GM12878 (cell line): Measurements from ENCODE around the gene ACTL6A. TPM values are rescaled to one million over a fixed set of nuclear protein-coding genes. Genes with fewer than 3 reads are reported as not detected.

Experiments
- ATAC-seq: fragments of 200-7000 bp; cut with Tn5 transposase; 3 replicates; pipeline ENCODE4 v1.9.1; 2020; ENCODE audit warnings: mild to moderate bottlenecking, moderate library complexity
- BruUV-seq: library from RNA; stranded (reverse); fragments of 400-500 nt; replicated peaks from 2 replicates; lab custom pipeline; 2021; lab: Mats Ljungman, UMichigan
- CTCF ChIA-PET: fragments of 300-600 bp; sonication (Branson Sonifier 250); formaldehyde crosslinking; extraction: SDS; loops from one replicate; lab custom pipeline; 2021; ENCODE audit warnings: inconsistent platforms; lab: Yijun Ruan, JAX
- POLR2A ChIA-PET: fragments of 350-600 bp; formaldehyde crosslinking; extraction: SDS; loops from one replicate; lab custom pipeline; 2021; ENCODE audit warnings: inconsistent platforms; lab: Charles Lee
- RAD21 ChIA-PET: fragments of 300-600 bp; sonication (Branson Sonifier 250); formaldehyde crosslinking; loops from one replicate; lab custom pipeline; 2023; ENCODE audit warnings: antibody characterized with exemption; ENCODE audit not compliant: unreplicated experiment; lab: Charles Lee
- SMC1A ChIA-PET: fragments of 300-600 bp; sonication (Branson Sonifier 250); formaldehyde crosslinking; loops from one replicate; lab custom pipeline; 2023; ENCODE audit not compliant: unreplicated experiment, uncharacterized antibody; lab: Charles Lee
- DNase-seq: peaks from one replicate; pipeline ENCODE4 v3.0.0-alpha.2; 2011; ENCODE audit warnings: low read depth, low spot score
- FAIRE-seq: peaks from 3 replicates; lab custom pipeline; 2011; peaks lifted over from hg19 to GRCh38; lab: Jason Lieb, UNC
- H2AFZ ChIP-seq: 2 replicates; pipeline ENCODE4 v1.6.0; 2011; ENCODE audit warnings: low read depth, low read length, control low read depth; ENCODE audit not compliant: control insufficient read depth
- H3K27ac ChIP-seq: 2 replicates; pipeline ENCODE4 v1.5.1; 2011; ENCODE audit warnings: control low read depth; ENCODE audit not compliant: control insufficient read depth, insufficient read depth
- H3K27me3 ChIP-seq, 2 experiments: replicated peaks in 1 of 2; 2 replicates each; pipeline versions ENCODE4 v1.6.0 to v1.6.1; 2011; ENCODE audit warnings: low read length in 1 of 2; ENCODE audit not compliant: control insufficient read depth in 2 of 2, insufficient read depth in 2 of 2
- H3K36me3 ChIP-seq, 2 experiments: 2 replicates each; pipeline ENCODE4 v1.5.1; 2011; ENCODE audit warnings: low read length in 1 of 2; ENCODE audit not compliant: control insufficient read depth in 2 of 2, insufficient read depth in 2 of 2
- H3K4me1 ChIP-seq: 2 replicates; pipeline ENCODE4 v1.6.1; 2011; ENCODE audit warnings: mild to moderate bottlenecking, low read length, moderate library complexity, mixed read lengths; ENCODE audit not compliant: control insufficient read depth, insufficient read depth
- H3K4me2 ChIP-seq: 2 replicates; pipeline ENCODE4 v1.6.0; 2011; ENCODE audit warnings: control low read depth; ENCODE audit not compliant: control insufficient read depth, insufficient read depth
- H3K4me3 ChIP-seq: fragments of 200-600 bp; sonication (generic); 2 replicates; pipeline ENCODE4 v1.5.1; 2016
- H3K79me2 ChIP-seq: 2 replicates; pipeline ENCODE4 v1.6.0; 2011; ENCODE audit warnings: low read length; ENCODE audit not compliant: control insufficient read depth, insufficient read depth
- H3K9ac ChIP-seq: 2 replicates; pipeline ENCODE4 v1.8.0; 2011; ENCODE audit warnings: low read length, control low read depth, mixed read lengths; ENCODE audit not compliant: control insufficient read depth, insufficient read depth
- H3K9me3 ChIP-seq: replicated peaks from 3 replicates; pipeline ENCODE4 v1.5.1; 2011; ENCODE audit warnings: mild to moderate bottlenecking, low read length; ENCODE audit not compliant: control insufficient read depth, insufficient read depth
- H4K20me1 ChIP-seq: 2 replicates; pipeline ENCODE4 v1.6.0; 2011; ENCODE audit not compliant: control insufficient read depth, insufficient read depth
- ASH2L ChIP-seq: fragments of 300-600, 200-600 bp; sonication (generic); IDR thresholded peaks from 2 replicates; pipeline ENCODE4 v1.6.1; 2017; ENCODE audit warnings: low read depth, mild to moderate bottlenecking, borderline replicate concordance
- BHLHE40 ChIP-seq, 2 experiments: fragments of 450-650 bp in 1 of 2; IDR thresholded peaks; 2 replicates each; pipeline ENCODE4 v1.6.1; 2011 to 2017; ENCODE audit warnings: low read depth in 2 of 2, borderline replicate concordance in 1 of 2, improper control_type of control experiment in 1 of 2, low read length in 1 of 2, mild to moderate bottlenecking in 1 of 2
- CBFB ChIP-seq: IDR thresholded peaks from 2 replicates; pipeline ENCODE4 v1.6.1; 2016; ENCODE audit warnings: antibody characterized with exemption, low read depth
- KLF5 ChIP-seq: fragments of 450-650 bp; IDR thresholded peaks from 2 replicates; pipeline ENCODE4 v1.6.1; 2014; ENCODE audit warnings: mild to moderate bottlenecking; ENCODE audit not compliant: partially characterized antibody
- NBN ChIP-seq: fragments of 450-650 bp; IDR thresholded peaks from 2 replicates; pipeline ENCODE4 v1.6.1; 2016
- RELA ChIP-seq: fragments of 450-650 bp; IDR thresholded peaks from 2 replicates; pipeline ENCODE4 v1.8.0; 2014; ENCODE audit warnings: borderline replicate concordance; ENCODE audit not compliant: partially characterized antibody
- TCF12 ChIP-seq: IDR thresholded peaks from 2 replicates; pipeline ENCODE4 v1.6.1; 2011; ENCODE audit warnings: low read depth, mild to moderate bottlenecking, low read length
- YY1 ChIP-seq: IDR thresholded peaks from 2 replicates; pipeline ENCODE4 v1.6.1; 2011; ENCODE audit warnings: low read depth, mild to moderate bottlenecking, low read length
- ZNF622 ChIP-seq: fragments of 450-650 bp; IDR thresholded peaks from 2 replicates; pipeline ENCODE4 v1.6.1; 2017; ENCODE audit warnings: mild to moderate bottlenecking, inconsistent platforms
- in situ Hi-C: fragments of 300-500 bp; cut with MboI; formaldehyde crosslinking; loops from 9 replicates; pipeline ENCODE4 v1.14.3; 2018; ENCODE audit warnings: mixed read lengths
- intact Hi-C: fragments of 100-400 bp; cut with micrococcal nuclease; formaldehyde crosslinking; loops from one replicate; pipeline ENCODE4 v1.14.2; 2022; ENCODE audit not compliant: unreplicated experiment
- polyA plus RNA-seq, 11 experiments: library from polyadenylated mRNA; depleted of rRNA in 4 of 11; unstranded in 6 of 11; stranded (reverse) in 5 of 11; fragments of >200 nt; fragmentation: Nextera tagmentation in 4 of 11; fragmentation: Illumina TruSeq in 1 of 11; extraction: Ambion mirVana in 4 of 11; extraction: Trizol in 1 of 11; gene quantifications; 1 replicate in 1 of 11; 2 replicates in 10 of 11; pipeline versions ENCODE4 v1.2.1 to v1.2.3, GENCODE V29; 2011 to 2016; ENCODE audit warnings: inconsistent platforms in 2 of 11, missing spikeins in 2 of 11, low read depth in 1 of 11
- total RNA-seq, 4 experiments: library from RNA; depleted of rRNA in 3 of 4; stranded (reverse); fragments of >200 nt in 3 of 4; fragmentation: Illumina TruSeq in 1 of 4; extraction: Trizol in 1 of 4; gene quantifications; 2 replicates each; pipeline versions ENCODE4 v1.2.1 to v1.2.3, GENCODE V29; 2013 to 2021
- TF ChIP-seq, protein P1 (sequence below): fragments of 450-650 bp; formaldehyde crosslinking; IDR thresholded peaks from 2 replicates; pipeline ENCODE4 v1.4.0; 2020; ENCODE audit warnings: mild to moderate bottlenecking, moderate library complexity
- TF ChIP-seq, protein P2 (sequence below): IDR thresholded peaks from 2 replicates; pipeline ENCODE4 v1.6.1; 2011; ENCODE audit warnings: borderline replicate concordance, low read depth, mild to moderate bottlenecking, moderate library complexity, mixed read lengths, low read length; ENCODE audit not compliant: insufficient read depth; ENCODE audit errors: extremely low read length

The ACTL6A gene
- total and polyA plus RNA-seq, 10 of the 15 experiments (the other 5 are each of a cell fraction or from before 2014, with no cell fraction given) = 70.2 to 197 (median 105) TPM

DNA sequence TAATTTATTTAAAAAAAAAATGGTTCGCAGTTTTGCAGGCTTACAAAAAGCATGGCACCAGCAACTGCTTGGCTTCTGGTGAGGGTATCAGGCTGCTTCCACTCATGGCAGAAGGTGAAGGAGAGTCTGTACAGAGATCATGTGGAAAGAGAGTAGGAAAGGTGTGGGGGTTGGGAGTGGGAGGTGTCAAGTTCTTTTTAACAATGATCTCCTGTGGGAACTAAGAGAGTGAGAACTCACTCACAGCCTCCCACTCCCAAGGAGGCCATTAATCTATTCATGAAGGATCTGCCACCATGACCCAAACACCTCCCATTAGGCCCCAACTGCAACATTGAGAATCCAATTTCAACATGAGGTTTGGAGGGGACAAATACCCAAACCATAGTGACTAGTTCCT is 21.1 kb upstream of the ACTL6A start (continued):
- TF ChIP-seq, protein P1, sequence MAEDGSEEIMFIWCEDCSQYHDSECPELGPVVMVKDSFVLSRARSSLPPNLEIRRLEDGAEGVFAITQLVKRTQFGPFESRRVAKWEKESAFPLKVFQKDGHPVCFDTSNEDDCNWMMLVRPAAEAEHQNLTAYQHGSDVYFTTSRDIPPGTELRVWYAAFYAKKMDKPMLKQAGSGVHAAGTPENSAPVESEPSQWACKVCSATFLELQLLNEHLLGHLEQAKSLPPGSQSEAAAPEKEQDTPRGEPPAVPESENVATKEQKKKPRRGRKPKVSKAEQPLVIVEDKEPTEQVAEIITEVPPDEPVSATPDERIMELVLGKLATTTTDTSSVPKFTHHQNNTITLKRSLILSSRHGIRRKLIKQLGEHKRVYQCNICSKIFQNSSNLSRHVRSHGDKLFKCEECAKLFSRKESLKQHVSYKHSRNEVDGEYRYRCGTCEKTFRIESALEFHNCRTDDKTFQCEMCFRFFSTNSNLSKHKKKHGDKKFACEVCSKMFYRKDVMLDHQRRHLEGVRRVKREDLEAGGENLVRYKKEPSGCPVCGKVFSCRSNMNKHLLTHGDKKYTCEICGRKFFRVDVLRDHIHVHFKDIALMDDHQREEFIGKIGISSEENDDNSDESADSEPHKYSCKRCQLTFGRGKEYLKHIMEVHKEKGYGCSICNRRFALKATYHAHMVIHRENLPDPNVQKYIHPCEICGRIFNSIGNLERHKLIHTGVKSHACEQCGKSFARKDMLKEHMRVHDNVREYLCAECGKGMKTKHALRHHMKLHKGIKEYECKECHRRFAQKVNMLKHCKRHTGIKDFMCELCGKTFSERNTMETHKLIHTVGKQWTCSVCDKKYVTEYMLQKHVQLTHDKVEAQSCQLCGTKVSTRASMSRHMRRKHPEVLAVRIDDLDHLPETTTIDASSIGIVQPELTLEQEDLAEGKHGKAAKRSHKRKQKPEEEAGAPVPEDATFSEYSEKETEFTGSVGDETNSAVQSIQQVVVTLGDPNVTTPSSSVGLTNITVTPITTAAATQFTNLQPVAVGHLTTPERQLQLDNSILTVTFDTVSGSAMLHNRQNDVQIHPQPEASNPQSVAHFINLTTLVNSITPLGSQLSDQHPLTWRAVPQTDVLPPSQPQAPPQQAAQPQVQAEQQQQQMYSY = no peak
- no peak for TF ChIP-seq KLF5
- TF ChIP-seq RELA = no peak
- TF ChIP-seq CBFB = no peak
- TF ChIP-seq BHLHE40 (IDR thresholded peaks at IDR 0.05; ENCODE audit: borderline replicate concordance in 1 of 2, low read depth in 2 of 2, low read length in 1 of 2) = no peak
- TF ChIP-seq, all 136 proteins: peak for 0

DNA sequence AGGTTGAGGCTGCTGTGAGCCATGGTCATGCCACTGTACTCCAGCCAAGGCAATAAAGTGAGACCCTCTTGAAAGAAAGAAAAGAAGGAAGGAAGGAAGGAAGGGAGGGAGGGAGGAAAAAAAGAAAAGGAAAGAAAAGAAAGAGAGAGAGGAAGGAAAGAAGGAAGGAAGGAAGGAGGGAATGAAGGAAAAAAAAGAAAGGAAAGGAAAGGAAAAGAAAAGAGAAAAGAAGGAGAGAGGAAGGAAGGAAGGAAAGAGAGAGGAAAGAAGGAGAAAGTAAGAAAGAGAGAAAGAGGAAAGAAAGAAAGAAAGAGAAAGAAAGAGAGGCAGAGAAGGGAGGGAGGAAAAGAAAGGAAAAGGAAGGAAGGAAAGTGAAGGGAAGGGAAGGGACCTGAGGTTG is 20.4 kb upstream of the ACTL6A start:
- BruUV-seq = no TSS peak
- CTCF ChIA-PET = no interaction called here
- TF ChIP-seq ASH2L (no peak), TCF12 (no peak), ZNF622 (no peak), YY1 (no peak), NBN (no peak)
- TF ChIP-seq, protein P2, sequence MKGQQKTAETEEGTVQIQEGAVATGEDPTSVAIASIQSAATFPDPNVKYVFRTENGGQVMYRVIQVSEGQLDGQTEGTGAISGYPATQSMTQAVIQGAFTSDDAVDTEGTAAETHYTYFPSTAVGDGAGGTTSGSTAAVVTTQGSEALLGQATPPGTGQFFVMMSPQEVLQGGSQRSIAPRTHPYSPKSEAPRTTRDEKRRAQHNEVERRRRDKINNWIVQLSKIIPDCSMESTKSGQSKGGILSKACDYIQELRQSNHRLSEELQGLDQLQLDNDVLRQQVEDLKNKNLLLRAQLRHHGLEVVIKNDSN = no peak
- in situ Hi-C loops = no loop called here
- Histone ChIP-seq H3K9me3 (no peaks in the 10 kb centered on the region), H3K27ac (no peak overlapping the region), H3K9ac (no peak overlapping the region), H3K27me3 (no peaks in the 10 kb centered on the region; a peak in 1 of 4 replicates), H3K4me1 (peaks cover 5% of the 10 kb centered on the region; the same call in 1 of the 2 replicates), H3K36me3 (no peaks in the 10 kb centered on the region), H3K4me3 (no peak overlapping the region), H4K20me1 (no peaks in the 10 kb centered on the region), H2AFZ (no peak overlapping the region), H3K4me2 (no peak overlapping the region), H3K79me2 (no peaks in the 10 kb centered on the region)
- FAIRE-seq = no peak
- intact Hi-C loops = no loop called here
- SMC1A ChIA-PET = no interaction called here
- POLR2A ChIA-PET = interaction anchor here (0.6 kb wide), 1 partner anchor 9 kb away, joined by 3 read pairs; no protein-coding TSS in a partner anchor
- no peak for DNase-seq
- no peak for ATAC-seq
- RAD21 ChIA-PET = no interaction called here
